ENCODE measurements around the gene SPATA9.

The SPATA9 gene

DNA sequence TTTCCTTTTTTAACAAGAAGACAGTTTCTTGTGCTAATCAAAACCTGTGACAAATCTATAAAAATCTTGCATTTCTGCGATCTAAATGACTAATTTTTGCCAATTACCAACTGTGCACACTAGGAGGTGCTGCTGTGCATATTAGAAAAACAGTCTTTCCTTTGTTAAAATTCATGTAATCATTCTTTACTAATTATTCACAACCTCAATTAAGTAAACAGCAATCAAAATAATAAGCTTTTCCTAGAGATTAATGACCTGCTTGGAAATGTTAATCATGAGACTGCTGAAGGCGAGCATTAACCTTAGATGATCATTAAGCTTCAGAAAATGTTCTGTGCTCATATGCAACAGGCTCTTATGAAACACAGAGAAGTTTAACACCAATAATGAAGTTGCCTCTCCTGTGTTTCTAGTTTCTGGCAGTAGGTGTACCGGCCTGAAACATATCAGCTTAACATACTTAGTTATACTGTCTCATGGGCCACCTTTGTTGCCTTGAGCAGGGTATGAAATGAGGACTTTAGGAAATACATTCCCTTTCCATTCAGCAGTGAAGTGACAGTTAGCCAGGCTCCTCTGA, 18.5 kb downstream of the SPATA9 start:
- no peak overlapping the region for H3K4me3 ChIP-seq (replicated peaks; ENCODE audit: low read depth, low read length)
- DNase-seq (ENCODE audit: low read depth) = peak; percentile 58
- TF ChIP-seq, protein P1, sequence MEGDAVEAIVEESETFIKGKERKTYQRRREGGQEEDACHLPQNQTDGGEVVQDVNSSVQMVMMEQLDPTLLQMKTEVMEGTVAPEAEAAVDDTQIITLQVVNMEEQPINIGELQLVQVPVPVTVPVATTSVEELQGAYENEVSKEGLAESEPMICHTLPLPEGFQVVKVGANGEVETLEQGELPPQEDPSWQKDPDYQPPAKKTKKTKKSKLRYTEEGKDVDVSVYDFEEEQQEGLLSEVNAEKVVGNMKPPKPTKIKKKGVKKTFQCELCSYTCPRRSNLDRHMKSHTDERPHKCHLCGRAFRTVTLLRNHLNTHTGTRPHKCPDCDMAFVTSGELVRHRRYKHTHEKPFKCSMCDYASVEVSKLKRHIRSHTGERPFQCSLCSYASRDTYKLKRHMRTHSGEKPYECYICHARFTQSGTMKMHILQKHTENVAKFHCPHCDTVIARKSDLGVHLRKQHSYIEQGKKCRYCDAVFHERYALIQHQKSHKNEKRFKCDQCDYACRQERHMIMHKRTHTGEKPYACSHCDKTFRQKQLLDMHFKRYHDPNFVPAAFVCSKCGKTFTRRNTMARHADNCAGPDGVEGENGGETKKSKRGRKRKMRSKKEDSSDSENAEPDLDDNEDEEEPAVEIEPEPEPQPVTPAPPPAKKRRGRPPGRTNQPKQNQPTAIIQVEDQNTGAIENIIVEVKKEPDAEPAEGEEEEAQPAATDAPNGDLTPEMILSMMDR (IDR thresholded peaks at IDR 0.05; ENCODE audit: low read length, missing control alignments) = peak; percentile 86

DNA sequence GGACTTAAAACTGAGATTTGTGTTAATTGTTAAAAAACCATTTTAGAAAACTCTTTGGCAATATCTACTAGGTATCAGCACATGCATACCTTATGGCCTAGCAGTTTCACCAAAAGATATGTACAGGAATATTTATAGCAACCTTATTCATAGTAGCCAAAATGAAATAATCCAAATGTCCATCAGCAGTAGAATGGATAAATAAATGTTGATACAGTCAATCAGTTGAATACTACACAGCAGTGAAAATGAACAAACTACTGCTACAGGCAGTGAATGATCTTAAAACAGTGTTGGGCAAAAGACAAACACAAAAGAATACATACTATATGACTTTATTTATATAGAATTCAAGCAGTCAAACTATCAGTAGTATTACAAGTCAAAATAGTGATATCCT, 19.8 kb downstream of the SPATA9 start:
- TF ChIP-seq, protein P1 (IDR thresholded peaks at IDR 0.05; ENCODE audit: low read length, missing control alignments) = no peak
- no peak for DNase-seq (ENCODE audit: low read depth)
- H3K4me3 ChIP-seq (replicated peaks; ENCODE audit: low read depth, low read length) = no peak overlapping the region

DNA sequence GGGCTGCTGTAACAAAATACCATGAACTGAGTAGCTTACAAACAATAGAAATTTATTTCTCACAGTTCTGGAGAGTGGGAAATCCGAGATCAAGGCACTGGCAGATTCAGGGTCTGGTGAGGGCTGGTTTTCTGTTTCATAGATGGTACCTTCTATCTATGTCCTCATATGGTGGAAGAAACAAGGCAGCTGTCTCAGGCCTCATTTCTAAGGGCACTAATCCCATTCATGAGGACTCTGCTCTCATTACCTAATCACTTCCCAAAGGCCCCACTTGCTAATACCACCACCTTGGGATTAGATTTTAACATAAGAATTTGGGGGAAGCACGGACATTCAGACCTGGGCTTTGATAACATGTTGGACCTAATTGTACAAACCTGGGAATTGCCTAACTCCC, 22.7 kb downstream of the SPATA9 start:
- TF ChIP-seq, protein P1 (IDR thresholded peaks at IDR 0.05; ENCODE audit: low read length, missing control alignments) = no peak
- no peak for DNase-seq (ENCODE audit: low read depth)
- no peak overlapping the region for H3K4me3 ChIP-seq (replicated peaks; ENCODE audit: low read depth, low read length)

DNA sequence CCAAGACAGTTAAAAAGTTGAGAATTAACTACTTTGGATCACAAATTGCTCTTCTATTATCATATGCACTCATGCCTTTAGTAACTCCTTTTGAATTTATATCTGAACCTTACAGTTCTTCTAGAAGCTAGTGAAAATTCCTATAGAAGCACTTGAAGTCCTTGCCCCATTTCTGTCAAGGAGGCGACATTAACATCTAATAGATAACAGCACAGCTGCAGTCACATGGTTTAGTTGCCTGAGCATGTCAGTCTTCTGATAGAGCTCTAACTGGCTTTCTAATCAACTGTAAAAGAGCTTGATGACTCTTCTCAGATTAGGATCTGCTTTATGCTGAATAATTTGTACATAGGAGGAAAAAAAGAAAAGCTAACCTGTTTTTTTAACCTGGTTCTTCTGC, 27.2 kb downstream of the SPATA9 start:
- DNase-seq (ENCODE audit: low read depth) = no peak
- TF ChIP-seq, protein P1 (IDR thresholded peaks at IDR 0.05; ENCODE audit: low read length, missing control alignments) = no peak
- H3K4me3 ChIP-seq (replicated peaks; ENCODE audit: low read depth, low read length) = no peak overlapping the region

DNA sequence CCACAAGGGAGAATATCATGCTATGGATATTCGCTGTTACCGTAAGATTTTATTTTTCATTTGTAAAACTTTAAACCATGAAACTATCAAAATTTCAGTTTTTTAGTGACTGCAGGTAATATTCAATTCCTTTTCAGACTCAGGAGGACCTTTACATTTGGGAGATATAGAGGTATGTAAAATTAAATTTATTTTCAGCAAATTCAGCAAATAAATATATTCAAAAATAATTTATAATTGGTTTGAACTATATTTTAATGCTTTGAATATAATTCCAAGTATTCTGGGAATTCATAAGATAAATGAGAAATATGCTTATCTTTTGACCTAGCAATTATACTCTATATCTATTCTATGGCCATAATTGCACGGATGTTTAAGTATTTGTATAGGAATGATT, 28.6 kb downstream of the SPATA9 start:
- H3K4me3 ChIP-seq (replicated peaks; ENCODE audit: low read depth, low read length) = no peak overlapping the region
- no peak for DNase-seq (ENCODE audit: low read depth)
- TF ChIP-seq, protein P1 (IDR thresholded peaks at IDR 0.05; ENCODE audit: low read length, missing control alignments) = no peak

DNA sequence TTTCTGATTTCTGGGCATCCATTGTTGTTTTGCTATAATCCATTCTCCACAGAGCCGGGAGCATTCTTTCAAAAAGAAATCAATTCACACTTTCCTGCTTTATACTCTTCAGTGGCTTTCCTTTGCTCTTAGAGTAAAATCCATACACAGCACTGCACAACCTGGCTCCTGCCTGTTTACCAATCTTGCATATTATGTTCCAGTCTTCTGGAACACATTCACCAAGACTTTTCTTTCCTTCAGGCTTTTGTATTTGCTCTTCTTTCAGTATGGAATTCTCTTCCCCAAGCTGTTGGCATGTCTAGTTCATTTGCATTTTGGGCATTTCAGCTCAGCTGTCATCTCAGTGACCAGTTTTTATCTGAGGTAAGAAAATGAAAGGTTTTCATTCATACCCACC, 29.9 kb downstream of the SPATA9 start:
- TF ChIP-seq, protein P1 (IDR thresholded peaks at IDR 0.05; ENCODE audit: low read length, missing control alignments) = no peak
- DNase-seq (ENCODE audit: low read depth) = no peak
- no peak overlapping the region for H3K4me3 ChIP-seq (replicated peaks; ENCODE audit: low read depth, low read length)

All from fibroblast of pulmonary artery (primary cell).